Measurements from ENCODE around the gene HLA-DRB1.
"Not testable (repeated sequence)": the region's sequence is repeated elsewhere in the genome, so short reads cannot be mapped to it uniquely, and the experiment has no call there.

HLA-DRB1 gene

DNA sequence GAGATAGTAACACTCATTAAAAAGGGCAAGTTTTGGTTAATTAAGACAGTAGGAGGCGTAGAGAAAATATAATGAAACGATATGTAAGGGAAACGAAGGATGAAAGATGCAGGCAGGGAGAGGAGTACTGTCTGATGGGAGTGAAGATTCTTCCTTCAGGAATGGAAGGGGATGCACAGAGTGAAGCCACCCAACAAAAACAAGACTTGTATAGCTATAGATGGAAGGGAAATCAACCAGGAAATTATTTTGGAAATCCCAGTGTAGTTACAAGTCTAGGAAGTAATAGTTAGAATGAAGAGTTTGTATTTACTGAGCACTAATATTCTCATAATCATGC is 19.7 kb upstream of the HLA-DRB1 start:
- DNase-seq, result no peak

DNA sequence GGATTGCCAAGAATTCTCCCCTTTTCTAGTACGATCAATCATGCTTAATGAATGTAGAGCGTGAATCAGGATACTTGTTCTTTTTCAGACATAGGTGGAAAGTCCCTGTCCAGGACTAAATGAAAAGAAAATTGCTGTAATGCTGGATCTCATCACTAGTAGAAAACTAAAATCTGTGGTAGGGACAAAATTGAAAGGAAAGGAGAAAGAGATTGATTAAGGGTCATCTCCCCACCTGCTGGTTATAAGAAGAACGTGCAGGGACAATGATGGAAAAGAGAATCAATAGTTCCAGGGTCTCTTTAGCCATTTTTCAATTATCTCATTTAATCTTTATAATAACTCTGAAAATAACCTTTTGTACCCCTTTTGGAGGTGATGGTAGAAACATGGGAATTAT is 18.7 kb upstream of the HLA-DRB1 start:
- no peak for DNase-seq

DNA sequence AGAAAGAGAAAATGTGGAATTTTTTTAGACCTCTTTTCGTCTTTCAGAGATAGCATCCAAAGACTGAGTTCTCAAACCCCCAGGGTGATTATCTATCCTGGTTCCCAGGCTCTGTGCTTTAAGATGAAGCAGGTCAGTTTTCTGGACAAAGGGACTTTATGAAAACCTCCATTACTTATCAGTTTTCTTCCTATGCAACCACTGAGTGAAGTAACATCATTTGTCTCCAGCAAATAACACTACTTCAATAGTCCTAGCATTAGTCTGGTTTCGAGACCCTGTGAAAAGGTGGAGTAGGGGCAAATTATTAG is 18.3 kb upstream of the HLA-DRB1 start:
- no peak for DNase-seq

DNA sequence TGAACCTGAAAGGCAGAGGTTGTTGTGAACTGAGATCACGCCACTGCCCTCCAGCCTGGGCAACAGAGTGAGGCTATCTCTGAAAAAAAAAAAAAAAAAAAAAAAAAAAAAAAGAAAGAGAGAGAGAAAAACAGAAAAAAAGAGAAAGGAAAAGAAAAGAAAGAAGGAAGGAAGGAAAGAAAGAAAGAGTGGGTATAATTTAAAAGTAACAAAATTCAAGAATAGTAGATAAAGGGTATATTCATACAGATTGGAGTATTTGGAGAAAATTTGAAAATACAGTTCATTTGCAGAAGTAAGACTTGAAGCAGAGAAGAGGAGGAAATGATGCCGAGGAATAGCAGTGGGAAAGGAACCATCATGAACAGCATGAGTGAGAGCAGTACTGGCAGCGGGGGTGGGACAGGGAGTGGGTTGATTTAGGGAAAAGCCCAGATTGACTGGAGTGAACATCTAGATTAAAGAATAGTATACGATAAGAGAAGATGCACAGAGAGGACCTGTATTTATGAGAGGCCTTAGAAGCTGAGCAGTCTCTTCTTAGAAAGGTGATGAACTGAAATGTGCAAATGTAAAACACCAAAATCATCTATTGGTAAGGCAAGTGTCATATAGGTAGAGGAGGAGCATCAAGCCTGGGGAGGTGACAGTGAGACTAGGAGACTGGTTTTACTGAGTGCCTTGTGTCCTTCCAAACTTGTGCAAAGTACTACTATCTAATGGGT is 17.8 kb upstream of the HLA-DRB1 start:
- no peak for DNase-seq

DNA sequence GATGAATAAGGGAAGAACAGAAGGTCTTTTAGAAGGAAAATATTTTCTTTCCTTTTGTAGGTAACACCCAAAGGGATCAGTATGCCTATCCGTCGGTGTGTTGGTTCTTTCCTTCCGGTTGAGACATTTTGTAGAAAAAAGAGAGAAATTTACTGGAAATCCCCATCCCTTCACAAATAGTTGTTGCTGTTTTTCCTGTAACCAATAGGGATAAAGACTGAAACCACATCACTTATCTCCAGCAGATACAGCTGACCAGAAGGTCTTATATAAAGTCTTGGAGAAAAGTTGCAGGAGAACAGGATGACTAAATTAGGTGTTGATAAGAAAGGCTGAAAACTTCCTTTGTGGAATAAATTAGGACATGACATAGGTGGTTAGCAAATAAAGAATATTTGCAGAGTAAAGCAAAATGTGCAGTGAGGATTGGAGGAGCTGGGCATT is 14.8 kb upstream of the HLA-DRB1 start:
- DNase-seq, result no peak

GRCh38 chr6:32603888-32604287 is 14.2 kb upstream of the HLA-DRB1 start:
- DNase-seq, result no peak

DNA sequence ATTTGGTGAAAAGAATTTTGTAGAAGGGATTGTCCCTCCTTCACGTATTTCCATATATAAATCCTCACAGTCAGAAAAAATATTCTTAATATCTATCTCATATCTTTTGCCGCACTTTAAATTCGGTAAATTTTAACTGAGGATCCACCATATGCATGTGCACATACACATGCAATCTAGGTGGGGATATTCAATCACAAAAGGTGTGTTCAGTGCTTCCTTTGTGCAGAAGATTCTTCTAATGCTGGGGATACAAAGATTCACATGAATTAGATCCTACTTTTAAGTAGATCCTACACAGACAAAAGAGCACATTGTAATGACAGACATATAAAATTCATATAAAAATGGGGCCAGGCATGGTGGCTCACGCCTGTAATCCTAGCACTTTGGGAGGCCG is 13.6 kb upstream of the HLA-DRB1 start:
- no peak for DNase-seq

DNA sequence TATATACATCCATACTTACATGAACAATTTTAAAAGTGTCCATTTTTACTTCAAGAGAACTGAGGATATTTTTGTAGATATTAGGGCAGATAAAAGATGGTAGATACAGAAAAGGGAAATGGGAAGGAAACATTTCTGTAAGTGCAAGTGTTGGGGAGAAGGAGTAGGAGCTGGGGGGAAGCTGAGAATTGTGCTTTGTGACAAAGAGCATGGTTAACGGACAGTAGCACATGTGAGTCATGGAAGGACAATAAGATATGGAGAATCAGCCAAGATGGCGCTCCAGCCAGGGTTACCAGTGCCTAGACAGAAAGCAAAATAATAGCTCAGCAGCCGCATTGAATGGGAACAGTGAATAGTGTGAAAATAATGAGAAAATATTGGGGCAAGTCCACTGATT is 12.7 kb upstream of the HLA-DRB1 start:
- DNase-seq, result no peak

- no peak for DNase-seq
Observed at GRCh38 chr6:32597024-32597423, 7.4 kb upstream of the HLA-DRB1 start.

GRCh38 chr6:32590713-32591112 is 1.1 kb upstream of the HLA-DRB1 start:
- not testable (repeated sequence) for DNase-seq

- no peak for DNase-seq
Observed at GRCh38 chr6:32588156-32588555, 1.5 kb downstream of the HLA-DRB1 start.

DNA sequence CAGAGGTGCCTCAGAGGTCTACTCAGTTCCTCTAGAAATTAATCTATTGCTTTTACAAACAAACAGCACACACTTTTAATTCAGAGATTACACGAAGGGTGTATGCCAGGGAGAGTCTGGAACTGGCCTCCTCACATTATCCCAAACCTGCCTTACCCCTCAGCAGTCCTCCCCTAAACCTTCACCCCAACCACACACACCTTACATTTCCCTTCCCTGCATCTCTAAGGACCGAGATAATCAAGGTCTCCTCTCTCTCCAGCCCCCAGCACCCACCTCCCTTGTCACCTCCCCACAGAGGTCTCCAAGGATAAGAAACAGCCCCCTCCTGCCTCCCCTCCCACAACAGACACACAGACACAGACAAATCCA is 6.1 kb downstream of the HLA-DRB1 start:
- DNase-seq, result no peak

GRCh38 chr6:32581315-32582095 is 8.1 kb downstream of the HLA-DRB1 start:
- no peak for DNase-seq

DNA sequence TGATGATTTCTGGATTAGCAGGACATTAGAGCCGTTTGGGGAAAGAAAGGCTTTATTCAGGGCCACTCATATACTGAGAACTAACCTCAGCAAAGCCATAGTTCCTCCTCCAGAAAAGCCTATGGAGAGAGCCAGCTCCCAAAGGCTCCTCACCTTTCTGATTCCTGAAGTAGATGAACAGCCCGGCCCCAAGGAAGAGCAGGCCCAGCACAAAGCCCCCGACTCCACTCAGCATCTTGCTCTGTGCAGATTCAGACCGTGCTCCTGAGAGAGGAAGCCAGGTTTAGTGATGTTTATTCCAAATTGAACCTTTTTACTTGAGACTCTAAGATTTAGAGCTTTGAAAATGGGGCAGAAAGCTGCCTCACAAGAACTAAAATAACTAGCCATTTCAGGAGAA is 9.1 kb downstream of the HLA-DRB1 start:
- DNase-seq, result no peak

- no peak for DNase-seq
Observed at GRCh38 chr6:32578962-32579361, 10.7 kb downstream of the HLA-DRB1 start.

DNA sequence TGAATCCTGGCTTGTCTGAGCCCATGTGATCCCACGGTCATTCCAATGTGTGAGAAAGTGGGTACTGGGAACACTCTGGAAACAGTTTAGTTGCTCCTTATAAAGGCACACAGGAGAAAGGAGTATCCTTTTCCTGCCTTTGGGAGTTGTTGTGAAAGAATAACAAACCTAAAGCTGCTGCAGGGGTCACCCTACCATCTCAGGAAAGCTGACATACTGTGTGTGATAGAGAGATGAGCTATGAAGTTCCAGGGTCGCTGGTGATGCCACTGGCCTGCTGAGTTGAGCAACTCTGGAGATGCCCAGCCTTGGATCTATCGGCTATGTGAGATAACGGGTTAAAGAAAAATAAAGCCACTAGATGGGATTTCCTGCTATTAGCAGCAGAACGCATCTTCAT is 12.2 kb downstream of the HLA-DRB1 start:
- not testable (repeated sequence) for DNase-seq

DNA sequence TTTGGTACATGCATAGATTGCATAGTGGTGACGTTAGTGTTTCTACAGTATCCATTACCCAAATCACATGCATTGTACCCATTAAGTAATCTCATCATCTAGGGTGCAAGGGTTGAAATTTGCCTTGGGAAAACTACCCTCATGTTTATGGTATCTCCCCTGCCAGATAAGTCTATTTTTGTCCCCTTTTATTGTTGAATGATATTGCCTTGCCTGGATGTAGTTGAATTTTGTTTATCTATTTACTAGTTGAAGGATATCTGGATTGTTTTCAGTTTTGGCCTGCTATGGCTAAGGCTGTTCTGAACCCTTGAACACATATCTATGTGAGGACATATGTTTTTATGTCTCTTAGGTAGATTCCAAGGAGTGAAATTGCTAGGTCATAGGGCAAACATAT is 13.4 kb downstream of the HLA-DRB1 start:
- no peak for DNase-seq

DNA sequence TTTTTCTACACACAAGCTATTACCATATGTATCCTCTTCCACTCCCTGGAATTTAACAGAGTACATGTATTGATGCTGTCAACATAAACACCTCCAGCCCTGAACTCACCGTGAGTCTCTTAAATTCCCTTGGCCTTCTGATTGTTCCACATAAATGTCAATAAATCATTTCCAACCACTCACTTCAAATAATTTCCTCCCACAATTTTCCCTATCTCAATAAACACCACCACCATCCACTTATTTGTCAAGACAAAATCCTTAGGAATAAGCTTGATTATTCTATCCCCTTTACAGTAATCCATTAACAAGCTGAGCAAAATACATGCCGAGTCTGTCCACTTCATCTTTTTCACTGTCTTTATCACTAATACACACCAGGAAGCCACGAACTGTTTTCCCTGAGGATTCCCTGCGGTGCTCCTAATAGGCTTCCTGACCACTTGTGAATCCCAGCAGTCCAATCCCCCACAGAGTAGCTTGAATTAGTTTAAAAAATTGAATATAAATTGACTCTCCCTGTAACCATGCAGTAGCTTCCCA is 19.2 kb downstream of the HLA-DRB1 start:
- DNase-seq, result no peak

- no peak for DNase-seq
Observed at GRCh38 chr6:32568561-32568960, 21.1 kb downstream of the HLA-DRB1 start.

- DNase-seq, result no peak
Observed at GRCh38 chr6:32566957-32567356, 22.7 kb downstream of the HLA-DRB1 start.

GRCh38 chr6:32565511-32565910 is 24.1 kb downstream of the HLA-DRB1 start:
- DNase-seq, result no peak

- DNase-seq, result no peak
Observed at GRCh38 chr6:32562940-32563339, 26.7 kb downstream of the HLA-DRB1 start.

DNA sequence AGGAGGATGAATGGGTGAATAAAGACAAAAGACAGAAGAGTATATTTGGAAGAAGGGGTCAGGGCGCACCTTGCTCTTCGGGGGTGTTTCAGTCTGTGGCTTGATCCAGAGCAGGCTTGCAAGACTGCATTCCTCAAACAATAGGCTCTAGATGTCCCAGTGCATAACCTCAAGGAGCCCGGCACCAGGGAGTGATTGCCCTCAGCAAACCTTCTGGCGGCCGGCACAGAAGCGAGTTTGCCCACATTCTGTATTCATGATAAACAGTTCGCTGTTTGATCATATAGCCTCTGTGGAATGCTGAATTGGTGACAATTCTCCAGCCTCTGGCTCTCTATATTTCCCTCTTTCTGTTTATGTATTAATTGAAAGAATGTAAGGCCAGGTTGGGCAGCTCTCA is 29.9 kb downstream of the HLA-DRB1 start:
- no peak for DNase-seq

DNA sequence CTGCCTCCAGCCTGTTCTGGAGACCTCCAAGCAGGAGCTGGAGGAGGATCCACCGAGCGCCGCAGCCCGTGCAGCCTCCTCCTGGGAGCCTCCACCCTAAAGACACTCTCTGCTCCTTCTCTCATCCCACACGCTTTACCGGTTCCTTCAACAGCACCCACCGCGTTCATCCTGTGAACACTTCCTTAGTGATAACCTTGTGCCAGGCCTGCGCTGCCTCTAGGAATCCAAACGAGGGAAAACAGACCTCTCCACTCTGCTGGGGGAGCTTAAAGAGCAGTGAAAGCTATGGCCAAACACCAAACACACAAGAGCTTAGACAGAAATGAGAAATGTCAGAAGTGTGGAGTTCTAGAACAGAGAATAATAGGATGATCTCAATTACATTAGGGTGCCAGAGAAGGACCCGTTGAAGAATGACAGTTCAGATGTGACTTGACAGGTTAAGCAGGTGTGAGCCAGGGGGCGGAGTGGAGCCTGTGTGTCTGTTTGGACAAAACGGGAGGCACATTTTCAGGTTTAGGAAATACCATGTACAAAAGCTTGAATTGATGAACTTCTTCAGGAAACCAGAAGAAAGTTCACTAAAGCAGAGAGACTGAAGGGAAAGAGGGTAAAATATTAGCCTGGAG is 31.1 kb downstream of the HLA-DRB1 start:
- DNase-seq, result no peak

Measured in NCI-H2171 (cell line).